IPS DF 19.7 (cell line): ENCODE measurements around the gene PPP2R2B.

ENCODE experiments used
- DNase-seq: peaks from one replicate; pipeline ENCODE4 v3.0.0-alpha.2; 2013; ENCODE audit warnings: low read depth, low spot score

Gene PPP2R2B

GRCh38 chr5:146828385-146828784 lies 50.2 kb downstream of the PPP2R2B start:
- no peak for DNase-seq

- DNase-seq, result no peak
Observed at GRCh38 chr5:146827901-146828300, 50.7 kb downstream of the PPP2R2B start.

GRCh38 chr5:146825033-146825432 lies 53.5 kb downstream of the PPP2R2B start:
- DNase-seq, result peak; percentile 38

- no peak for DNase-seq
Observed at GRCh38 chr5:146821732-146822131, 56.8 kb downstream of the PPP2R2B start.

GRCh38 chr5:146820987-146821386 lies 57.6 kb downstream of the PPP2R2B start:
- DNase-seq, result no peak

- no peak for DNase-seq
Observed at GRCh38 chr5:146818822-146819221, 59.7 kb downstream of the PPP2R2B start.

GRCh38 chr5:146817973-146818372 lies 60.6 kb downstream of the PPP2R2B start:
- DNase-seq, result no peak

GRCh38 chr5:146816775-146817387 lies 61.7 kb downstream of the PPP2R2B start:
- peak; percentile 52 for DNase-seq

GRCh38 chr5:146815411-146815810 lies 63.1 kb downstream of the PPP2R2B start:
- DNase-seq, result no peak

- no peak for DNase-seq
Observed at GRCh38 chr5:146813346-146814157, 65.0 kb downstream of the PPP2R2B start.

GRCh38 chr5:146805081-146805480 lies 73.5 kb downstream of the PPP2R2B start:
- no peak for DNase-seq

- no peak for DNase-seq
Observed at GRCh38 chr5:146802945-146803522, 75.5 kb downstream of the PPP2R2B start.

GRCh38 chr5:146799671-146800070 lies 78.9 kb downstream of the PPP2R2B start:
- no peak for DNase-seq

- DNase-seq, result no peak
Observed at GRCh38 chr5:146799231-146799630, 79.3 kb downstream of the PPP2R2B start.

- no peak for DNase-seq
Observed at GRCh38 chr5:146797658-146798057, 80.9 kb downstream of the PPP2R2B start.

- no peak for DNase-seq
Observed at GRCh38 chr5:146796911-146797310, 81.6 kb downstream of the PPP2R2B start.

GRCh38 chr5:146796144-146796543 lies 82.4 kb downstream of the PPP2R2B start:
- no peak for DNase-seq

GRCh38 chr5:146794326-146795029 lies 84.1 kb downstream of the PPP2R2B start:
- DNase-seq, result no peak

GRCh38 chr5:146793709-146794108 lies 84.8 kb downstream of the PPP2R2B start:
- DNase-seq, result no peak

- DNase-seq, result no peak
Observed at GRCh38 chr5:146791471-146791870, 87.1 kb downstream of the PPP2R2B start.

- peak; percentile 90 for DNase-seq
Observed at GRCh38 chr5:146789712-146790653, 88.6 kb downstream of the PPP2R2B start.
